Gastroesophageal sphincter (tissue), 4 donors: ENCODE data around the gene CDHR4. TPM values are rescaled to one million over a fixed set of nuclear protein-coding genes. Genes with fewer than 3 reads are reported as not detected.

Experiments
- ATAC-seq: fragments of 150-250 bp; one replicate; pipeline ENCODE4 v1.9.1; 2016; ENCODE audit warnings: mild to moderate bottlenecking, moderate library complexity
- H3K27ac ChIP-seq, 4 donors: fragments of 200-600 bp; sonication (generic) in 3 of 4; 1 replicate in 3 of 4; 2 replicates in 1 of 4; pipeline ENCODE4 v1.5.1; 2016 to 2019
- H3K27me3 ChIP-seq: fragments of 200-600 bp; sonication (generic); one replicate; pipeline ENCODE4 v1.5.1; 2019
- H3K36me3 ChIP-seq, 2 donors: fragments of 200-600 bp; sonication (generic); one replicate each; pipeline ENCODE4 v1.5.1; 2019; ENCODE audit warnings: control low read depth in 1 of 2
- H3K4me1 ChIP-seq, 3 donors: fragments of 200-600 bp; sonication (generic); 1 replicate in 2 of 3; 2 replicates in 1 of 3; pipeline ENCODE4 v1.5.1; 2016 to 2019; ENCODE audit warnings: control low read depth in 2 of 3
- H3K4me3 ChIP-seq, 2 donors: fragments of 200-600 bp; sonication (generic); one replicate each; pipeline ENCODE4 v1.5.1; 2019; ENCODE audit warnings: mild to moderate bottlenecking in 1 of 2, moderate library complexity in 1 of 2
- H3K9me3 ChIP-seq, 3 donors: fragments of 200-600 bp; sonication (generic); one replicate each; pipeline ENCODE4 v1.5.1; 2017 to 2019; ENCODE audit warnings: control low read depth in 2 of 3
- CTCF ChIP-seq, 4 experiments: fragments of 200-600 bp in 2 of 4; fragments of 450-650 bp in 2 of 4; sonication (generic) in 1 of 4; IDR thresholded peaks; one replicate each; pipeline ENCODE4 v1.5.1; 2017 to 2019; ENCODE audit warnings: antibody characterized with exemption in 4 of 4, mild to moderate bottlenecking in 2 of 4, moderate library complexity in 2 of 4
- EP300 ChIP-seq: sonication (generic); formaldehyde crosslinking; IDR thresholded peaks from one replicate; pipeline ENCODE4 v1.6.1; 2017; ENCODE audit warnings: antibody characterized with exemption, mild to moderate bottlenecking
- POLR2A ChIP-seq, 2 donors: fragments of 450-650 bp; IDR thresholded peaks; one replicate each; pipeline ENCODE4 v1.6.1; 2017; ENCODE audit warnings: antibody characterized with exemption in 2 of 2, mild to moderate bottlenecking in 2 of 2, moderate library complexity in 1 of 2
- POLR2AphosphoS5 ChIP-seq: sonication (generic); formaldehyde crosslinking; IDR thresholded peaks from one replicate; pipeline ENCODE4 v1.6.1; 2017; ENCODE audit warnings: antibody characterized with exemption
- WGBS, 2 donors: methylation state at CpG; one replicate each; pipeline ENCODE4 v1.1.5; 2018; ENCODE audit warnings: low coverage in 1 of 2; 5-methylcytosine and 5-hydroxymethylcytosine counted together
- total RNA-seq, 4 donors: library from RNA; depleted of rRNA; stranded (reverse); fragments of >200 nt; gene quantifications; one replicate each; pipeline ENCODE4 v1.1.0, GENCODE V29; 2016

CDHR4 gene
- total RNA-seq, 4 donors from 2014 or later, result 0.40 TPM; not detected in 3

GRCh38 chr3:49806850-49807249 is 7.2 kb upstream of the CDHR4 start:
- Histone ChIP-seq H3K27me3 (no peaks in the 10 kb centered on the region), H3K4me1 (peaks cover 4 to 69% (median 40%) of the 10 kb centered on the region in 3 donors), H3K9me3 (no peaks in the 10 kb centered on the region), H3K27ac (peak overlapping the region in 3 of 4 donors; percentile 93 to 95 (median 94)), H3K36me3 (peaks cover 0 to 44% of the 10 kb centered on the region in 2 donors), H3K4me3 (no peak overlapping the region)
- ATAC-seq, result no peak
- TF ChIP-seq EP300 (no peak), POLR2AphosphoS5 (no peak), CTCF (IDR thresholded peaks at IDR 0.05) (no peak), POLR2A (IDR thresholded peaks at IDR 0.05) (no peak)
- 71% methylated on average over 1 of the region's 2 CpGs; no CpG with 5 or more reads in 1 of the 2 donors for WGBS, 2 donors

GRCh38 chr3:49805897-49806701 is 6.4 kb upstream of the CDHR4 start:
- Histone ChIP-seq H3K27ac (peak overlapping the region; percentile 55 to 95 (median 94)), H3K27me3 (no peaks in the 10 kb centered on the region), H3K4me1 (peaks cover 4 to 62% (median 40%) of the 10 kb centered on the region in 3 donors), H3K9me3 (no peaks in the 10 kb centered on the region), H3K4me3 (peak overlapping the region in 1 of 2 donors; percentile 9), H3K36me3 (peaks cover 0 to 37% of the 10 kb centered on the region in 2 donors)
- no peak for ATAC-seq
- 0 to 27% methylated on average over 1 to 3 of the region's 11 CpGs for WGBS, 2 donors
- peak in 1 of 2 donors; percentile 2 for TF ChIP-seq POLR2A (IDR thresholded peaks at IDR 0.05)
- TF ChIP-seq EP300, result no peak
- TF ChIP-seq POLR2AphosphoS5, result no peak

- H3K4me1 ChIP-seq, result peaks cover 4 to 59% (median 40%) of the 10 kb centered on the region in 3 donors
- H3K36me3 ChIP-seq, result peaks cover 0 to 29% of the 10 kb centered on the region in 2 donors
- peak; percentile 52 for ATAC-seq
- H3K4me3 ChIP-seq, result peak overlapping the region in 1 of 2 donors; percentile 91
- H3K27ac ChIP-seq, result peak overlapping the region; percentile 55 to 95 (median 94)
- no peak for TF ChIP-seq CTCF (IDR thresholded peaks at IDR 0.05)
- TF ChIP-seq POLR2AphosphoS5, result peak; percentile 57
- WGBS, 2 donors, result 20% methylated on average over 2 of the region's 3 CpGs; no CpG with 5 or more reads in 1 of the 2 donors
- H3K27me3 ChIP-seq, result no peaks in the 10 kb centered on the region
- no peaks in the 10 kb centered on the region for H3K9me3 ChIP-seq
Measured at GRCh38 chr3:49805367-49805782, 5.7 kb upstream of the CDHR4 start.

GRCh38 chr3:49804141-49805041 is 4.7 kb upstream of the CDHR4 start:
- 40 to 62% methylated on average over 2 to 4 of the region's 26 CpGs for WGBS, 2 donors
- Histone ChIP-seq H3K27me3 (no peaks in the 10 kb centered on the region), H3K27ac (peak overlapping the region in 3 of 4 donors; percentile 93 to 95 (median 94)), H3K4me3 (peak overlapping the region in 1 of 2 donors; percentile 91), H3K36me3 (peaks cover 0 to 19% of the 10 kb centered on the region in 2 donors), H3K9me3 (no peaks in the 10 kb centered on the region), H3K4me1 (peaks cover 4 to 64% (median 47%) of the 10 kb centered on the region in 3 donors)
- no peak for ATAC-seq
- TF ChIP-seq EP300, result no peak
- TF ChIP-seq POLR2AphosphoS5, result no peak
- no peak for TF ChIP-seq CTCF (IDR thresholded peaks at IDR 0.05)
- TF ChIP-seq POLR2A (IDR thresholded peaks at IDR 0.05), result no peak
